ENCODE data around the gene SEPTIN5. TPM values are rescaled to one million over a fixed set of nuclear protein-coding genes. Genes with fewer than 3 reads are reported as not detected.

Gene SEPTIN5
- total RNA-seq, 2 donors from 2014 or later: 0.41 to 1.2 TPM

GRCh38 chr22:19734837-19735382 lies 20.6 kb downstream of the SEPTIN5 start:
- H3K36me3 Mint-ChIP-seq: no peaks in the 10 kb centered on the region
- H3K9me3 Mint-ChIP-seq: no peaks in the 10 kb centered on the region
- ATAC-seq (no peak), DNase-seq (ENCODE audit: low spot score in 2 of 2) (no peak)
- no peak overlapping the region for H3K27ac Mint-ChIP-seq

GRCh38 chr22:19735665-19736510 lies 21.6 kb downstream of the SEPTIN5 start:
- Mint-ChIP-seq H3K36me3 (no peaks in the 10 kb centered on the region), H3K9me3 (no peaks in the 10 kb centered on the region), H3K27ac (no peak overlapping the region)
- ATAC-seq: no peak
- DNase-seq (ENCODE audit: low spot score in 2 of 2): no peak

GRCh38 chr22:19737846-19738663 lies 23.8 kb downstream of the SEPTIN5 start:
- ATAC-seq: no peak
- Mint-ChIP-seq H3K36me3 (no peaks in the 10 kb centered on the region), H3K9me3 (no peaks in the 10 kb centered on the region), H3K27ac (no peak overlapping the region)
- DNase-seq (ENCODE audit: low spot score in 2 of 2): no peak

- ATAC-seq: no peak
- no peaks in the 10 kb centered on the region for H3K36me3 Mint-ChIP-seq
- no peaks in the 10 kb centered on the region for H3K9me3 Mint-ChIP-seq
- no peak for DNase-seq (ENCODE audit: low spot score in 2 of 2)
- H3K27ac Mint-ChIP-seq: no peak overlapping the region
Observed at GRCh38 chr22:19738664-19739447, 24.6 kb downstream of the SEPTIN5 start.

- DNase-seq (ENCODE audit: low spot score in 2 of 2) (no peak), ATAC-seq (no peak)
- Mint-ChIP-seq H3K27ac (no peak overlapping the region), H3K9me3 (no peaks in the 10 kb centered on the region), H3K36me3 (no peaks in the 10 kb centered on the region)
Observed at GRCh38 chr22:19739448-19739895, 25.2 kb downstream of the SEPTIN5 start.

GRCh38 chr22:19739911-19740449 lies 25.7 kb downstream of the SEPTIN5 start:
- Mint-ChIP-seq H3K36me3 (no peaks in the 10 kb centered on the region), H3K27ac (no peak overlapping the region), H3K9me3 (no peaks in the 10 kb centered on the region)
- DNase-seq (ENCODE audit: low spot score in 2 of 2): no peak
- no peak for ATAC-seq

- DNase-seq (ENCODE audit: low spot score in 2 of 2) (no peak), ATAC-seq (no peak)
- H3K9me3 Mint-ChIP-seq: no peaks in the 10 kb centered on the region
- H3K27ac Mint-ChIP-seq: no peak overlapping the region
- H3K36me3 Mint-ChIP-seq: no peaks in the 10 kb centered on the region
Observed at GRCh38 chr22:19740586-19740985, 26.3 kb downstream of the SEPTIN5 start.

- ATAC-seq (no peak), DNase-seq (ENCODE audit: low spot score in 2 of 2) (no peak)
- Mint-ChIP-seq H3K27ac (no peak overlapping the region), H3K9me3 (no peaks in the 10 kb centered on the region), H3K36me3 (no peaks in the 10 kb centered on the region)
Observed at GRCh38 chr22:19741053-19741452, 26.8 kb downstream of the SEPTIN5 start.

GRCh38 chr22:19742160-19743066 lies 28.1 kb downstream of the SEPTIN5 start:
- Mint-ChIP-seq H3K36me3 (no peaks in the 10 kb centered on the region), H3K9me3 (no peaks in the 10 kb centered on the region), H3K27ac (no peak overlapping the region)
- DNase-seq (ENCODE audit: low spot score in 2 of 2): no peak
- no peak for ATAC-seq

GRCh38 chr22:19743081-19743480 lies 28.8 kb downstream of the SEPTIN5 start:
- ATAC-seq (no peak), DNase-seq (ENCODE audit: low spot score in 2 of 2) (no peak)
- Mint-ChIP-seq H3K9me3 (no peaks in the 10 kb centered on the region), H3K36me3 (no peaks in the 10 kb centered on the region), H3K27ac (no peak overlapping the region)

GRCh38 chr22:19743651-19744050 lies 29.3 kb downstream of the SEPTIN5 start:
- ATAC-seq (no peak), DNase-seq (ENCODE audit: low spot score in 2 of 2) (no peak)
- H3K27ac Mint-ChIP-seq: no peak overlapping the region
- H3K36me3 Mint-ChIP-seq: no peaks in the 10 kb centered on the region
- H3K9me3 Mint-ChIP-seq: no peaks in the 10 kb centered on the region

- H3K9me3 Mint-ChIP-seq: no peaks in the 10 kb centered on the region
- no peaks in the 10 kb centered on the region for H3K36me3 Mint-ChIP-seq
- H3K27ac Mint-ChIP-seq: no peak overlapping the region
- no peak for ATAC-seq
- no peak for DNase-seq (ENCODE audit: low spot score in 2 of 2)
Observed at GRCh38 chr22:19744350-19745006, 30.2 kb downstream of the SEPTIN5 start.

GRCh38 chr22:19745155-19746101 lies 31.1 kb downstream of the SEPTIN5 start:
- H3K27ac Mint-ChIP-seq: no peak overlapping the region
- DNase-seq (ENCODE audit: low spot score in 2 of 2): no peak
- ATAC-seq: no peak

GRCh38 chr22:19746726-19747125 lies 32.4 kb downstream of the SEPTIN5 start:
- no peak for ATAC-seq
- H3K9me3 Mint-ChIP-seq: no peaks in the 10 kb centered on the region
- no peak overlapping the region for H3K27ac Mint-ChIP-seq
- H3K36me3 Mint-ChIP-seq: no peaks in the 10 kb centered on the region
- no peak for DNase-seq (ENCODE audit: low spot score in 2 of 2)

More at GRCh38 chr22:19745155-19746101, 31.1 kb downstream of the SEPTIN5 start:
- H3K9me3 Mint-ChIP-seq: no peaks in the 10 kb centered on the region
- H3K36me3 Mint-ChIP-seq: no peaks in the 10 kb centered on the region

Data from activated naive CD4-positive, alpha-beta T cell treated with anti-CD3 and anti-CD28 coated beads, Interleukin-2, amount 50 U/mL, for 72 hours (primary cell).